IMR-90 (cell line): ENCODE measurements around the gene MSMP. TPM values are rescaled to one million over a fixed set of nuclear protein-coding genes. Genes with fewer than 3 reads are reported as not detected.

Experiments
- ATAC-seq: fragments of 200-7000 bp; cut with Tn5 transposase; 2 replicates; pipeline ENCODE4 v1.9.1; 2020; ENCODE audit warnings: low read depth, mild to moderate bottlenecking, moderate library complexity
- BruUV-seq: library from RNA; stranded (reverse); fragments of 400-500 nt; replicated peaks from 2 replicates; lab custom pipeline; 2021; lab: Mats Ljungman, UMichigan
- CTCF ChIA-PET: fragments of 300-600 bp; formaldehyde crosslinking; extraction: SDS; loops from one replicate; lab custom pipeline; 2021; ENCODE audit warnings: antibody characterized with exemption; lab: Yijun Ruan, JAX
- POLR2A ChIA-PET: fragments of 300-600 bp; sonication (Branson Sonifier 250); formaldehyde crosslinking; loops from one replicate; lab custom pipeline; 2022; ENCODE audit warnings: antibody characterized with exemption; ENCODE audit not compliant: unreplicated experiment; lab: Charles Lee
- DNase-seq: peaks from one replicate; pipeline ENCODE4 v3.0.0; 2013
- H2AFZ ChIP-seq: replicated peaks from 2 replicates; pipeline ENCODE3; 2013; ENCODE audit warnings: low read length, mild to moderate bottlenecking; ENCODE audit not compliant: poor library complexity
- H2AK5ac ChIP-seq: 2 replicates; pipeline ENCODE4 v1.6.1; 2013; ENCODE audit warnings: low read depth, low read length, inconsistent platforms
- H2AK9ac ChIP-seq: replicated peaks from 2 replicates; pipeline ENCODE3; 2013; ENCODE audit warnings: mild to moderate bottlenecking, low read depth, low read length, moderate library complexity; ENCODE audit not compliant: poor library complexity
- H2BK120ac ChIP-seq: 2 replicates; pipeline ENCODE4 v1.6.1; 2013; ENCODE audit warnings: low read depth, low read length, inconsistent platforms
- H2BK15ac ChIP-seq: 3 replicates; pipeline ENCODE4 v1.6.1; 2013; ENCODE audit warnings: low read depth, low read length, inconsistent platforms
- H2BK20ac ChIP-seq: 2 replicates; pipeline ENCODE4 v1.6.1; 2013; ENCODE audit warnings: low read depth, mild to moderate bottlenecking, inconsistent platforms, low read length, moderate library complexity
- H2BK5ac ChIP-seq: 2 replicates; pipeline ENCODE4 v1.6.1; 2013; ENCODE audit warnings: mild to moderate bottlenecking, low read depth, low read length, inconsistent platforms; ENCODE audit not compliant: poor library complexity, severe bottlenecking
- H3K14ac ChIP-seq: replicated peaks from 2 replicates; pipeline ENCODE4 v1.6.1; 2013; ENCODE audit warnings: low read depth, low read length, inconsistent platforms
- H3K18ac ChIP-seq: 2 replicates; pipeline ENCODE4 v1.6.1; 2013; ENCODE audit warnings: low read depth, low read length, control low read depth
- H3K23ac ChIP-seq: 2 replicates; pipeline ENCODE4 v1.6.1; 2013; ENCODE audit warnings: low read depth, low read length, inconsistent platforms
- H3K27ac ChIP-seq: 2 replicates; pipeline ENCODE4 v1.5.1; 2013; ENCODE audit warnings: mild to moderate bottlenecking, control low read depth, low read length; ENCODE audit not compliant: insufficient read depth
- H3K27me3 ChIP-seq: 2 replicates; pipeline ENCODE4 v1.6.1; 2013; ENCODE audit warnings: low read length; ENCODE audit not compliant: control insufficient read depth, insufficient read depth
- H3K36me3 ChIP-seq: 2 replicates; pipeline ENCODE4 v1.6.1; 2013; ENCODE audit warnings: low read length, mixed read lengths; ENCODE audit not compliant: control insufficient read depth, insufficient read depth
- H3K4ac ChIP-seq: 2 replicates; pipeline ENCODE4 v1.6.1; 2013; ENCODE audit warnings: low read depth, low read length, inconsistent platforms
- H3K4me1 ChIP-seq: 2 replicates; pipeline ENCODE4 v1.6.1; 2013; ENCODE audit warnings: low read length, mixed read lengths; ENCODE audit not compliant: control insufficient read depth, insufficient read depth
- H3K4me2 ChIP-seq: 2 replicates; pipeline ENCODE4 v1.6.1; 2013; ENCODE audit warnings: low read depth, mild to moderate bottlenecking, control low read depth, low read length, moderate library complexity
- H3K4me3 ChIP-seq: 2 replicates; pipeline ENCODE4 v1.5.1; 2013; ENCODE audit warnings: low read depth, mild to moderate bottlenecking, control low read depth, low read length, moderate library complexity; ENCODE audit not compliant: insufficient read depth
- H3K56ac ChIP-seq: 2 replicates; pipeline ENCODE4 v1.6.1; 2013; ENCODE audit warnings: low read length, inconsistent platforms; ENCODE audit not compliant: insufficient read depth; ENCODE audit errors: extremely low read depth
- H3K79me1 ChIP-seq, 2 experiments: 2 replicates each; pipeline ENCODE4 v1.6.1; 2013; ENCODE audit warnings: low read length in 2 of 2, inconsistent platforms in 1 of 2, low read depth in 1 of 2
- H3K9ac ChIP-seq: 2 replicates; pipeline ENCODE4 v1.6.1; 2013; ENCODE audit warnings: low read depth, low read length, control low read depth
- H3K9me1 ChIP-seq: 2 replicates; pipeline ENCODE4 v1.6.1; 2013; ENCODE audit warnings: low read length, inconsistent platforms; ENCODE audit not compliant: insufficient read depth
- H3K9me3 ChIP-seq: 2 replicates; pipeline ENCODE4 v1.6.1; 2013; ENCODE audit warnings: low read length; ENCODE audit not compliant: control insufficient read depth, insufficient read depth
- H4K20me1 ChIP-seq: 2 replicates; pipeline ENCODE4 v1.6.1; 2013; ENCODE audit warnings: low read length, inconsistent platforms; ENCODE audit not compliant: insufficient read depth
- H4K5ac ChIP-seq: 2 replicates; pipeline ENCODE4 v1.6.1; 2013; ENCODE audit warnings: mild to moderate bottlenecking, low read depth, low read length, control low read depth
- H4K8ac ChIP-seq, 2 experiments: 2 replicates each; pipeline ENCODE4 v1.6.1; 2013; ENCODE audit warnings: low read depth in 2 of 2, low read length in 2 of 2, control low read depth in 1 of 2, inconsistent platforms in 1 of 2
- H4K91ac ChIP-seq: 2 replicates; pipeline ENCODE4 v1.6.1; 2013; ENCODE audit warnings: low read depth, low read length, inconsistent platforms; ENCODE audit not compliant: insufficient read depth
- BHLHE40 ChIP-seq: fragments of 150-350 bp; IDR thresholded peaks from 2 replicates; pipeline ENCODE4 v1.6.1; 2016; ENCODE audit warnings: mild to moderate bottlenecking, low read depth, low read length
- ELK1 ChIP-seq: fragments of 150-350 bp; IDR thresholded peaks from 2 replicates; pipeline ENCODE4 v1.6.1; 2016; ENCODE audit warnings: low read depth, mild to moderate bottlenecking, low read length, moderate library complexity, borderline replicate concordance
- MAFK ChIP-seq: IDR thresholded peaks from 2 replicates; pipeline ENCODE4 v1.6.1; 2012; ENCODE audit warnings: low read depth, low read length, improper control_type of control experiment
- MAZ ChIP-seq: IDR thresholded peaks from 2 replicates; pipeline ENCODE4 v1.6.1; 2012; ENCODE audit warnings: low read depth, mild to moderate bottlenecking, low read length, improper control_type of control experiment, moderate library complexity, borderline replicate concordance
- MXI1 ChIP-seq: IDR thresholded peaks from 2 replicates; pipeline ENCODE4 v1.6.1; 2012; ENCODE audit warnings: low read depth, mild to moderate bottlenecking, low read length, moderate library complexity, borderline replicate concordance
- NFE2L2 ChIP-seq: fragments of 150-350 bp; IDR thresholded peaks from 2 replicates; pipeline ENCODE4 v1.6.1; 2016; ENCODE audit warnings: low read depth, mild to moderate bottlenecking, low read length
- WGBS, 2 experiments: methylation state at CpG; one replicate each; pipeline versions ENCODE4 v1.1.5 to v1.1.7; 2013; ENCODE audit warnings: missing lambda C conversion rate in 2 of 2; ENCODE audit not compliant: insufficient read length in 1 of 2; ENCODE audit errors: extremely low coverage in 2 of 2; 5-methylcytosine and 5-hydroxymethylcytosine counted together
- dilution Hi-C: fragments of 300-500 bp; cut with HindIII; formaldehyde crosslinking; loops from one replicate; pipeline ENCODE4 v1.14.3; 2018; ENCODE audit warnings: low sequenced_read_pairs; ENCODE audit not compliant: unreplicated experiment
- in situ Hi-C: fragments of 300-500 bp; cut with MboI; formaldehyde crosslinking; loops from 3 replicates; pipeline ENCODE4 v1.14.3; 2019; ENCODE audit warnings: low sequenced_read_pairs, inconsistent platforms, mixed read lengths
- intact Hi-C: fragments of 100-400 bp; cut with micrococcal nuclease; formaldehyde crosslinking; loops from 2 replicates; pipeline ENCODE4 v1.10.0; 2022
- polyA plus RNA-seq, 3 experiments: library from polyadenylated mRNA; depleted of rRNA; stranded (reverse); fragments of >200 nt; gene quantifications; 2 replicates each; pipeline ENCODE4 v1.2.3, GENCODE V29; 2012; ENCODE audit warnings: low replicate concordance in 1 of 3
- total RNA-seq: library from RNA; depleted of rRNA; stranded (reverse); fragments of >200 nt; gene quantifications from 2 replicates; pipeline ENCODE4 v1.2.3, GENCODE V29; 2012

MSMP gene
- total and polyA plus RNA-seq, 2 of the 4 experiments (the other 2 are of a cell fraction): not detected

DNA sequence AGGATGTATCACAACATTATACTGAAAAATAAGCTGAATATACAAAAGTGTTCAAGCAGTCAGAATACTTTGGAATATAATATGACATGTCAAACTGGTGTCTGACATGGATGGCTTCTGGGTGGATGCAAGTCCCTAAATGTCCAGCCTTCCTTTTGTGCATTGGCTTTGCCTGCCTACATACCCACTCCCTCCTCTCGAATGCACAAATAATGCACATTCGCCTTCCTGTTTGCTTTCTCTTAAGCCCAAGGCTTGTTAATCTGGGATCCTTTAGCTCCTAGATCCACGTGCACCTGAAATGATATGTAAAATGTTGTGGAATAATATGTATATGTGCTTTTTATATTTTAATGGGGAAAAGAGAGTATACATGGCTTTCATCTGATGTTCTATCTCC is 24.4 kb upstream of the MSMP start:
- intact Hi-C loops: no loop called here
- Histone ChIP-seq H3K27me3 (peaks cover 29% of the 10 kb centered on the region), H3K9me1 (no peaks in the 10 kb centered on the region; the same call in 1 of the 2 replicates), H3K79me1 (no peaks in the 10 kb centered on the region), H4K8ac (no peak overlapping the region), H3K4ac (no peak overlapping the region), H3K14ac (no peak overlapping the region), H2BK120ac (no peak overlapping the region), H3K4me2 (no peak overlapping the region), H3K9ac (no peak overlapping the region), H4K5ac (no peak overlapping the region), H3K4me3 (no peak overlapping the region), H2BK15ac (no peak overlapping the region), H2AK5ac (no peak overlapping the region), H3K23ac (no peak overlapping the region), H2AK9ac (no peak overlapping the region), H3K4me1 (no peaks in the 10 kb centered on the region), H4K91ac (no peak overlapping the region), H2BK5ac (no peak overlapping the region), H2BK20ac (no peak overlapping the region), H3K18ac (no peak overlapping the region), H3K36me3 (no peaks in the 10 kb centered on the region), H2AFZ (no peak overlapping the region), H3K27ac (no peak overlapping the region), H3K9me3 (no peaks in the 10 kb centered on the region), H4K20me1 (no peaks in the 10 kb centered on the region), H3K56ac (no peak overlapping the region)
- ATAC-seq (no peak), DNase-seq (no peak)
- ChIA-PET POLR2A (no interaction called here), CTCF (no interaction called here)
- WGBS, 2 experiments: 83% methylated on average over 1 of the region's 3 CpGs; no CpG with 5 or more reads in 1 of the 2 experiments
- in situ Hi-C loops: loop anchor here (5.0 kb wide), 1 partner anchor 104 kb away; no protein-coding TSS in a partner anchor
- TF ChIP-seq MAFK: no peak
- TF ChIP-seq MXI1: no peak
- TF ChIP-seq MAZ: no peak
- no peak for TF ChIP-seq ELK1
- no peak for TF ChIP-seq BHLHE40
- TF ChIP-seq NFE2L2: no peak
- BruUV-seq: no TSS peak
- dilution Hi-C loops: no loop called here
